GM08714 (cell line): ENCODE measurements around the gene TMEM72.

Experiments
- H3K4me3 ChIP-seq: fragments of 200-500 bp; sonication (Bioruptor generic); 2 replicates; pipeline ENCODE4 v1.5.1; 2014; ENCODE audit warnings: mild to moderate bottlenecking, low read length, inconsistent platforms
- ZNF274 ChIP-seq: IDR thresholded peaks from 2 replicates; pipeline ENCODE4 v1.6.1; 2012; ENCODE audit warnings: mild to moderate bottlenecking, low read depth, low read length

The TMEM72 gene

GRCh38 chr10:44946205-44946604 lies 35.1 kb downstream of the TMEM72 start:
- TF ChIP-seq ZNF274, result no peak
- no peak overlapping the region for H3K4me3 ChIP-seq

DNA sequence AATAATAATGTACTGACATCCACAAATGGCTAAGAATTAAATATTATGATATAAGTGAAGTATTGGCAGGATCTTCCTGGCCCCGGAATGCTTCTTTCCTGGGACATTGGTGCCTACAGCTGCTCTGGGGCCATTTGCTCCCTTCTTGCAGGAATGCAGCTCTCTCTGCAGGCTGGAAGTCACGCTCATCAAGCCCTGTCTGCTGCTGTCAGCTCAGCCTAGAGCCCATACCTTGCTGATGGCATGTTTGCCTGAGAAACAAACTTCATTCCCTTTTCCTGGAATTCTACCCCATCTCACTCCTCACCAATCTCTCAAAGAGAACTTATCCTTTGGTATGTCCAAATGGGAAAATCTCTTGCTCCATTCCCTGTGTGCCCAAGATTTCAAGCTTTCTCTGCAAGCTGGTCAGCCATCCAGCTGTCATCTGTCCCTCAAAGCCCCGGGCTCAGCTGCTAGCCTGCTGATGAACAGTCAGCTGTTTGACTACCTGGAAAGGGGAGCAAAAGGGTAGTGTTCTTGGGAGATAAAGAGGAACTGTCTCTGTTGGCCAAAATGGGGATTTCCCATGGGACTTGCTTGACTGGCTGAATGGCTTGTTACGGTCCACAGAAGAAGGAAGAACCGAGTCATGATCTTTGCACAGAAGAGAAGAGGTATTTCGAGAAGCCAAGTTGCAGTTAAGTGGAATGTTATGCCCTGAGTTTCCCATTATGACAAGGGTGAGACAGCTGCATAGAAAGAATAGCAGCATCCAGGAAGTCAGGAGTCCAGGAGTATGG lies 36.4 kb downstream of the TMEM72 start:
- no peak for TF ChIP-seq ZNF274
- no peak overlapping the region for H3K4me3 ChIP-seq

GRCh38 chr10:44948642-44949041 lies 37.5 kb downstream of the TMEM72 start:
- no peak overlapping the region for H3K4me3 ChIP-seq
- TF ChIP-seq ZNF274, result no peak

DNA sequence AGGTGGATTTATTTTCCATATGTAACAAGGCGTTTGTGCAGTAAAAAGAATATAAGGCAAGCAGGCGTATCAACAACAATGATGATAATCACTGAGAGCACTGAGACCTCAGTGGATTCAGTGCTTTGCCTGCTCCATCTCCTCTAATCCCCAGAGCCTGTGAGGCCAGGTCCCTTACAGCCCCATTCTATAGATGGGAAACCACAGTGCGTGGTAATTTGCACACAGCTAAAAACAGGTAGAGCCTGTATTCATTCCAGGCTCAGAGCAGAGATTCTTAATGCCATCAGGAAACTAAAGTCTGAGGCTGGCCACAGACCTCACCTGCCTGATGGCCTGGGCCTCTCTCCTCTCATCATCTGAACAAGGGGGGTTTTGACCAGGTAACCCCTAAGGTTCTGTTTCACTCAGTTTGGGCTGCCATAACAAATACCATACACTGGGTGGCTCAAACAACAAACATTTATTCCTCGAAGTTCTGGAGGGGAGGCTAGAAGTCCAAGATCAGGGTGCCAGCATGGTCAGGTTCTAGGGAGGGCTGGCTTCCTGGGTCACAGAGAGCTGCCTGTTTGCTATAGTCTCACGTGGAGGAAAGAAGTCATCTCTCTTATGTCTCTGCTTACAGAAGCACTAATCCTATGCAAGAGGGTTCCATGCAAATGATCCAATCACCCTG lies 38.1 kb downstream of the TMEM72 start:
- no peak for TF ChIP-seq ZNF274
- no peak overlapping the region for H3K4me3 ChIP-seq

GRCh38 chr10:44949915-44950314 lies 38.8 kb downstream of the TMEM72 start:
- TF ChIP-seq ZNF274, result no peak

DNA sequence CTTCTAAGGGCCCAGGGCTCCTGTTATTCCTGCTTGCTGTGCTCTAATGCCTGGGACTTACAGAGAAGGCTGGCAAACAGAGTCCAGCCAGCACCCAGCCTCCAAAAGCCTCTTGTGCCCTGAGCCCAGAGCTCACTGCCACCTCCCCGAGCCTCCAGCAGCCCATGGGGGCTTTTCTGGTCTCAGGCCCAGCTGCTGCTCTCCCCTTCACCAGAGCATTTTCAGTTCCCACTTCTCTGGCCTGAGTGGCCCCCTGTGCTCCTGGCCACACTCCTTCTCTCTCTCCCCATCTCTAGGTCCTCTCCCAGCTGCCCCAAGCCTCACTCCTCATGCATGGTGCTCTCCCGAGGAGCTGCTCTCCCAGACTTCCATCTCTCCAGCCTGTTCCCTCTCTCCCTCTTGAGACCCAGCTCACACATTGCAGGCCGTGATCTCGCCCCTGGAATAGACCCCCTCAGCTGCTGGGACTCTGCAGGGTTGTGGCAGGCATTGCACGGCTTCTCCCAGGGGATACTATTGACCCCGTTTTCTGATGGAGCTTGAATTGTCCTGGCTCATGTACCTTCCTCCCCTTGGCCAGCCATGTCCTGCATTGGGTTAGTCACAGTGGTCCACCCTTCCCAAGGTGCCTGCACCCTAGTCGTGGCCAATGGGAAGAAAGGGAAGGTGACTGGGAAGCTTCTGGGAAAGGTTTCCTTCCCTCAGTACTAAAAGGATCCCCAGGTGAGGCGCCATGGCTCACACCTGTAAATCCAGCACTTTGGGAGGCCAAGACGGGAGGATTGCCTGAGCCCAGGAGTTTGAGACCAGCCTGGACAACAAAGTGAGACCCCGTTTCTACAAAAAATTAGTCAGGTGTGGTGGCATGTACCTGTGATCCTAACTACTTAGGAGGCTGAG lies 39.4 kb downstream of the TMEM72 start:
- no peak overlapping the region for H3K4me3 ChIP-seq
- TF ChIP-seq ZNF274, result no peak

More at GRCh38 chr10:44949915-44950314, 38.8 kb downstream of the TMEM72 start:
- H3K4me3 ChIP-seq, result no peak overlapping the region

- no peak overlapping the region for H3K4me3 ChIP-seq
- no peak for TF ChIP-seq ZNF274
These were observed 40.6 kb downstream of the TMEM72 start for GRCh38 chr10:44951576-44952226.

- no peak for TF ChIP-seq ZNF274
- no peak overlapping the region for H3K4me3 ChIP-seq
These were observed 41.7 kb downstream of the TMEM72 start for GRCh38 chr10:44952779-44953231.

- TF ChIP-seq ZNF274, result no peak
- H3K4me3 ChIP-seq, result no peak overlapping the region
These were observed 42.9 kb downstream of the TMEM72 start for GRCh38 chr10:44954042-44954441.

DNA sequence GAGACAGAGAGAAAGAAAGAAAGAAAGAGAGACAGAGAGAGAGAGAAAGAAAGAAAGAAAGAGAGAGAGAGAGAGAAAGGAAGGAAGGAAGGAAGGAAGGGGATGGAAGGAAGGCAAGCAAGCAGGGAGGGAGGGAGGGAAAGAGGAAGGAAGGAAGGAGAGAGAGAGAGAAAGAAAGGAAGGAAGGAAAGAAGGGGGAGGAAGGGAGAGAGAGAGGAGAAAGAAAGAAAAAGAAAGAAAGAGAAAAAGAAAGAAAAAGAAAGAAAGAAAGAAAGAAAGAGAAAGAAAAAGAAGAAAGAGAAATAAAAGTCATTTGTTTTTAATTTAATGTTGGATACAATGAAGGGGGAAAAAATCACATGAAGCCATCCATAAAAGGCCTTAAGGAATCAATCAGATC lies 43.8 kb downstream of the TMEM72 start:
- H3K4me3 ChIP-seq, result no peak overlapping the region
- TF ChIP-seq ZNF274, result no peak

GRCh38 chr10:44955413-44956070 lies 44.4 kb downstream of the TMEM72 start:
- H3K4me3 ChIP-seq, result no peak overlapping the region
- no peak for TF ChIP-seq ZNF274

DNA sequence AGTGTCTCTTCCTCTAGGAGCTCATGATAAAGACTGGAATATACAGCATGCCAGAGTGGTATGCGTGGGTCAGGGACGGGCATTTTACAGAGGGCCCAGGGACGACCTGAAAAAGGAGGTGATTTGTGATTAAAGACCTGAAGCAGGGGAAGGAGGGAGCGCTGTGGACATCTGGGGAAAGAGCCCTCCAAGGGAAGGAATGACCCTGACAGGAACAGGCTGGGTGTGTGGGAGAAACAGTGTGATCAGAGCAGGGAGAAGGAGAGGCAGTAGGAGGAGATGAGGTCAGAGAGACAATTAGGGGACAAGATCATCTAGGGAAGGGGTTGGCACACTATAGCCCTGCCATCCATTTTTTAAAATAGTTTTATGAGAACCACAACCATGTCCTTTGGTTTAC lies 45.1 kb downstream of the TMEM72 start:
- H3K4me3 ChIP-seq, result no peak overlapping the region
- TF ChIP-seq ZNF274, result no peak
